GDM1 (cell line): ENCODE measurements around the gene PCDHB5.
"Not testable (repeated sequence)": the region's sequence is repeated elsewhere in the genome, so short reads cannot be mapped to it uniquely, and the experiment has no call there.

Experiments
- DNase-seq: peaks from one replicate; lab custom pipeline; 2025; lab: John Stamatoyannopoulos, UW

Gene PCDHB5

GRCh38 chr5:141152096-141152495 is 17.1 kb downstream of the PCDHB5 start:
- not testable (repeated sequence) for DNase-seq

- no peak for DNase-seq
Measured at GRCh38 chr5:141155540-141156374, 20.8 kb downstream of the PCDHB5 start.

GRCh38 chr5:141157356-141157755 is 22.4 kb downstream of the PCDHB5 start:
- DNase-seq: not testable (repeated sequence)

GRCh38 chr5:141157901-141158300 is 22.9 kb downstream of the PCDHB5 start:
- DNase-seq: not testable (repeated sequence)

- no peak for DNase-seq
Measured at GRCh38 chr5:141172381-141173204, 37.6 kb downstream of the PCDHB5 start, which contains the start of gene PCDHB7. PCDHB7 (plus strand) TSS chr5:141172644; CDS start chr5:141172836, 192 bp downstream.

GRCh38 chr5:141174291-141175104 is 39.5 kb downstream of the PCDHB5 start:
- not testable (repeated sequence) for DNase-seq

GRCh38 chr5:141175933-141176332 is 40.9 kb downstream of the PCDHB5 start:
- DNase-seq: no peak

GRCh38 chr5:141177577-141178191 is 42.7 kb downstream of the PCDHB5 start, which contains the start of gene PCDHB8:
PCDHB8 (plus strand) TSS chr5:141177790; CDS start chr5:141178035, 245 bp downstream.
- DNase-seq: not testable (repeated sequence)

GRCh38 chr5:141179371-141179770 is 44.4 kb downstream of the PCDHB5 start:
- not testable (repeated sequence) for DNase-seq

GRCh38 chr5:141179876-141180275 is 44.9 kb downstream of the PCDHB5 start:
- DNase-seq: not testable (repeated sequence)

GRCh38 chr5:141180313-141180712 is 45.3 kb downstream of the PCDHB5 start:
- DNase-seq: no peak

- no peak for DNase-seq
Measured at GRCh38 chr5:141182248-141182647, 47.2 kb downstream of the PCDHB5 start, which contains the start of gene PCDHB16. PCDHB16 (plus strand) TSS chr5:141182387; CDS start chr5:141182560, 173 bp downstream.

GRCh38 chr5:141184117-141184855 is 49.3 kb downstream of the PCDHB5 start:
- DNase-seq: not testable (repeated sequence)

- peak; percentile 46 for DNase-seq
Measured at GRCh38 chr5:141186897-141187512, 52.0 kb downstream of the PCDHB5 start, which contains the start of gene PCDHB9. PCDHB9 (plus strand) TSS chr5:141187161; CDS start chr5:141187319, 158 bp downstream.
